HL-60/S4 (cell line): ENCODE measurements around the gene TUBG2.

Experiments
- in situ Hi-C: fragments of 300-500 bp; cut with MboI; formaldehyde crosslinking; loops from 2 replicates; pipeline ENCODE4 v1.14.3; 2022; ENCODE audit warnings: low sequenced_read_pairs

TUBG2 gene

GRCh38 chr17:42676424-42677011 is 17.4 kb downstream of the TUBG2 start, which contains the start of gene PLEKHH3:
Gene PLEKHH3 (minus strand): TSS chr17:42676994. CDS start chr17:42676563, 431 bp downstream.
- in situ Hi-C loops: no loop called here

- in situ Hi-C loops: no loop called here
Measured at GRCh38 chr17:42677012-42677857, 18.2 kb downstream of the TUBG2 start.

GRCh38 chr17:42677921-42678781 is 19.1 kb downstream of the TUBG2 start:
- in situ Hi-C loops: no loop called here

- in situ Hi-C loops: no loop called here
Measured at GRCh38 chr17:42678951-42679491, 19.9 kb downstream of the TUBG2 start.

- in situ Hi-C loops: loop anchor here (10.0 kb wide), 1 partner anchor 95 kb away; no protein-coding TSS in a partner anchor
Measured at GRCh38 chr17:42679492-42680330, 20.6 kb downstream of the TUBG2 start.

- in situ Hi-C loops: loop anchor here (10.0 kb wide), 1 partner anchor 96 kb away; no protein-coding TSS in a partner anchor
Measured at GRCh38 chr17:42680331-42680808, 21.3 kb downstream of the TUBG2 start.

- in situ Hi-C loops: loop anchor here (10.0 kb wide), 1 partner anchor 97 kb away; no protein-coding TSS in a partner anchor
Measured at GRCh38 chr17:42681976-42682721, 23.1 kb downstream of the TUBG2 start, which contains the start of gene CNTNAP1. Gene CNTNAP1 (plus strand): TSS chr17:42682531. CDS start chr17:42682830, 299 bp downstream.

GRCh38 chr17:42682722-42683403 is 23.8 kb downstream of the TUBG2 start:
- in situ Hi-C loops: loop anchor here (10.0 kb wide), 1 partner anchor 98 kb away; no protein-coding TSS in a partner anchor

- in situ Hi-C loops: loop anchor here (10.0 kb wide), 1 partner anchor 99 kb away; no protein-coding TSS in a partner anchor
Measured at GRCh38 chr17:42683407-42684034, 24.4 kb downstream of the TUBG2 start.

GRCh38 chr17:42684929-42685556 is 26.0 kb downstream of the TUBG2 start:
- in situ Hi-C loops: loop anchor here (10.0 kb wide), 1 partner anchor 100 kb away; no protein-coding TSS in a partner anchor

GRCh38 chr17:42685831-42686230 is 26.7 kb downstream of the TUBG2 start:
- in situ Hi-C loops: loop anchor here (10.0 kb wide), 1 partner anchor 101 kb away; no protein-coding TSS in a partner anchor

GRCh38 chr17:42686520-42687128 is 27.5 kb downstream of the TUBG2 start:
- in situ Hi-C loops: loop anchor here (10.0 kb wide), 1 partner anchor 102 kb away; no protein-coding TSS in a partner anchor

- in situ Hi-C loops: loop anchor here (10.0 kb wide), 1 partner anchor 103 kb away; no protein-coding TSS in a partner anchor
Measured at GRCh38 chr17:42687707-42688320, 28.7 kb downstream of the TUBG2 start.

GRCh38 chr17:42690596-42690995 is 31.5 kb downstream of the TUBG2 start:
- in situ Hi-C loops: no loop called here

- in situ Hi-C loops: no loop called here
Measured at GRCh38 chr17:42691021-42691545, 32.0 kb downstream of the TUBG2 start.

- in situ Hi-C loops: no loop called here
Measured at GRCh38 chr17:42692489-42692888, 33.4 kb downstream of the TUBG2 start.
